Measurements from ENCODE around the gene TTLL11.

Gene TTLL11

GRCh38 chr9:122130837-122131236, 37.7 kb upstream of the TTLL11 start:
- Histone ChIP-seq H3K18ac (ENCODE audit: low read length) (no peak overlapping the region), H3K56ac (ENCODE audit: low read length) (no peak overlapping the region), H4K5ac (ENCODE audit: low read length) (no peak overlapping the region), H3K4me2 (ENCODE audit: low read length) (no peak overlapping the region), H2BK120ac (ENCODE audit: low read depth, low read length) (no peak overlapping the region), H2BK5ac (ENCODE audit: low read length) (no peak overlapping the region), H3K79me1 (ENCODE audit: low read length) (no peaks in the 10 kb centered on the region), H2AK5ac (ENCODE audit: low read length) (no peak overlapping the region), H3K27me3 (ENCODE audit: insufficient read depth, low read length, poor library complexity) (no peaks in the 10 kb centered on the region), H4K8ac (ENCODE audit: low read depth, low read length) (no peak overlapping the region), H3K27ac (ENCODE audit: low read depth, low read length) (no peak overlapping the region), H3K4ac (ENCODE audit: low read depth, low read length) (no peak overlapping the region), H3K9ac (ENCODE audit: low read length) (no peak overlapping the region), H3K36me3 (ENCODE audit: control insufficient read depth, insufficient read depth, low read length) (no peaks in the 10 kb centered on the region), H2BK15ac (replicated peaks; ENCODE audit: low read depth) (no peak overlapping the region), H3K4me1 (ENCODE audit: control insufficient read depth, low read depth, low read length) (peaks cover 8% of the 10 kb centered on the region), H3K4me3 (ENCODE audit: low read length) (no peak overlapping the region), H3K79me2 (ENCODE audit: control insufficient read depth, insufficient read depth, low read length) (no peaks in the 10 kb centered on the region), H3K23ac (ENCODE audit: low read length) (no peak overlapping the region)
- no CpG with 5 or more reads among the region's 4 CpGs for WGBS (ENCODE audit: extremely low coverage, insufficient coverage, low lambda C conversion rate)
- no peak for DNase-seq

DNA sequence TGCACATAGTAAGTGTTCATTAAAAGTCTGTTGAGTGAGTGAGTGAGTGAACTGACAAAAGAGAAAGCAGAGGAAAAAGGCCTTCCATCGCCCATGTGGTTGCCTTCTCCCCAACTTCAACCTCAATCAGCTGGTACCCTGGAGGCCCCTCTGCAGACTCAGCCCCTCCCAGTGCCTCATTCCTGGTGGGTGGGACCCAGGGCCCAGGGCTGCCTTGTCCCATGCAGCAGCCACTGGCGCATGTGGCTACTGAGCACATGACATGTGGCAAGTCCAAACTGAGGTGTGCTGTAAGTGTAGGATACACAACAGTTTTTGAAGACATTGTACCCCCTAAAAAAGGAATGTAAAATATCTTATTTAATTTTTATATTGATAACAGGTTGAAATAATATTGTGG, 36.9 kb upstream of the TTLL11 start:
- H3K27me3 ChIP-seq (ENCODE audit: insufficient read depth, low read length, poor library complexity) = no peaks in the 10 kb centered on the region
- no peak overlapping the region for H4K5ac ChIP-seq (ENCODE audit: low read length)

GRCh38 chr9:122128969-122129343, 35.8 kb upstream of the TTLL11 start:
- Histone ChIP-seq H3K4ac (ENCODE audit: low read depth, low read length) (no peak overlapping the region), H3K23ac (ENCODE audit: low read length) (no peak overlapping the region), H2BK15ac (replicated peaks; ENCODE audit: low read depth) (no peak overlapping the region), H3K4me3 (ENCODE audit: low read length) (no peak overlapping the region), H3K4me1 (ENCODE audit: control insufficient read depth, low read depth, low read length) (peaks cover 8% of the 10 kb centered on the region), H2BK5ac (ENCODE audit: low read length) (no peak overlapping the region), H3K27me3 (ENCODE audit: insufficient read depth, low read length, poor library complexity) (no peaks in the 10 kb centered on the region), H3K9ac (ENCODE audit: low read length) (no peak overlapping the region), H4K5ac (ENCODE audit: low read length) (no peak overlapping the region), H3K4me2 (ENCODE audit: low read length) (no peak overlapping the region), H4K8ac (ENCODE audit: low read depth, low read length) (no peak overlapping the region), H3K27ac (ENCODE audit: low read depth, low read length) (no peak overlapping the region), H3K79me1 (ENCODE audit: low read length) (no peaks in the 10 kb centered on the region), H3K79me2 (ENCODE audit: control insufficient read depth, insufficient read depth, low read length) (no peaks in the 10 kb centered on the region), H3K36me3 (ENCODE audit: control insufficient read depth, insufficient read depth, low read length) (no peaks in the 10 kb centered on the region), H3K56ac (ENCODE audit: low read length) (no peak overlapping the region), H3K18ac (ENCODE audit: low read length) (no peak overlapping the region), H2AK5ac (ENCODE audit: low read length) (no peak overlapping the region), H2BK120ac (ENCODE audit: low read depth, low read length) (no peak overlapping the region)
- DNase-seq = no peak
- no CpG with 5 or more reads among the region's 7 CpGs for WGBS (ENCODE audit: extremely low coverage, insufficient coverage, low lambda C conversion rate)

More for the DNA sequence above, 36.9 kb upstream of the TTLL11 start:
- no peak overlapping the region for H3K4me2 ChIP-seq (ENCODE audit: low read length)
- H2BK120ac ChIP-seq (ENCODE audit: low read depth, low read length) = no peak overlapping the region
- H3K9ac ChIP-seq (ENCODE audit: low read length) = no peak overlapping the region
- no peaks in the 10 kb centered on the region for H3K79me1 ChIP-seq (ENCODE audit: low read length)
- H3K23ac ChIP-seq (ENCODE audit: low read length) = no peak overlapping the region
- no peaks in the 10 kb centered on the region for H3K79me2 ChIP-seq (ENCODE audit: control insufficient read depth, insufficient read depth, low read length)
- H3K18ac ChIP-seq (ENCODE audit: low read length) = no peak overlapping the region
- H3K4me1 ChIP-seq (ENCODE audit: control insufficient read depth, low read depth, low read length) = peaks cover 8% of the 10 kb centered on the region
- no peak overlapping the region for H3K56ac ChIP-seq (ENCODE audit: low read length)
- H2BK15ac ChIP-seq (replicated peaks; ENCODE audit: low read depth) = no peak overlapping the region
- no peak overlapping the region for H2AK5ac ChIP-seq (ENCODE audit: low read length)
- H3K27ac ChIP-seq (ENCODE audit: low read depth, low read length) = no peak overlapping the region
- DNase-seq = no peak
- no peak overlapping the region for H4K8ac ChIP-seq (ENCODE audit: low read depth, low read length)
- no peak overlapping the region for H3K4ac ChIP-seq (ENCODE audit: low read depth, low read length)
- no peak overlapping the region for H2BK5ac ChIP-seq (ENCODE audit: low read length)
- no peak overlapping the region for H3K4me3 ChIP-seq (ENCODE audit: low read length)
- no CpG with 5 or more reads among the region's 2 CpGs for WGBS (ENCODE audit: extremely low coverage, insufficient coverage, low lambda C conversion rate)
- no peaks in the 10 kb centered on the region for H3K36me3 ChIP-seq (ENCODE audit: control insufficient read depth, insufficient read depth, low read length)

DNA sequence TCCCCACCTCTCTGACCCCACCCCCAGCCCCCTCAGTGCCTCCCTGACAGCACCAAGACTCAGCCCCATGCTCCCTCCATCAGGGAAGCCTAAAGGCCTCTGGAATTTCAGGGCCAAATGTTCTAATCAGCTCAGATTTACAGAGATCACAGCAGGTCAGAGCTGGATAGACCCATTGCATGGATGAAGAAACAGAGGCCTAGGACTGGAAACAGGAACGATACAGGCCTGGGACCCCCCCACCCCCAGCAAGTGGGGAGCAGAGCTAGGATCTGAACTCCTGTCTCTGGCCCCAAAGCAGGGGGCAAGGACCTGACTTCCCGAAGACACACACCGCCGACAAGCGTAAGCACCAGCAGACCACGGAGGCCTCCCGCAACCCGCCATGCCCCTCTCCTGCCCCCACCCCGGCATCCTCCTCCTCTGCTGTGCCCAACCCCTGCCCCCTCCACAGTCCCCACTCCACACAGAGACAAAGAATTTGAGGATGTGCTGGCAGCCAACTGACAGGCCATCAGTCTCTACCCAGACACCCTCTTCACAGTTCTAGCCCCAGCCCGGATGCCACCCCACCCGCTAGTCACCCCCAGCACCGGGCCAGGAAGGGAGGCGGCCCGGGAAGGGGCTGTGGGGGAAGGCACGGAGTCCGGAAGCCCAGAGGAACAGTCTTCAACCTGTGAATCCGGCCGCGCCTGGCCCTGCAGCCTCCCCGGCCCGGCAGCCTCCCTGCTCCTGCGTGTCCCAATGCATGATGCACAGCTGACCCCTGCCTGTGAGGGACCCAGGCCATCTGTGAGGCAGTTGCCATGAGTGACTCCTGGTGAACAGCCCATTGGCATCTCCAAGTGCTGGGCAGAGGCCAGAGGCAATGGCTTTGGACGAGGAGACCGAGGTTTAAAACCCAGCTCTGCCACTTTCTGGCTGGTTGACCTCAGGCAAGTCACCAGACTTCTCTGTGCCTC, 35.2 kb upstream of the TTLL11 start:
- H3K27me3 ChIP-seq (ENCODE audit: insufficient read depth, low read length, poor library complexity) = no peaks in the 10 kb centered on the region
- H3K79me1 ChIP-seq (ENCODE audit: low read length) = no peaks in the 10 kb centered on the region
- H2BK120ac ChIP-seq (ENCODE audit: low read depth, low read length) = no peak overlapping the region
- no peaks in the 10 kb centered on the region for H3K36me3 ChIP-seq (ENCODE audit: control insufficient read depth, insufficient read depth, low read length)
- H3K4me2 ChIP-seq (ENCODE audit: low read length) = no peak overlapping the region
- H3K23ac ChIP-seq (ENCODE audit: low read length) = no peak overlapping the region
- WGBS (ENCODE audit: extremely low coverage, insufficient coverage, low lambda C conversion rate) = no CpG with 5 or more reads among the region's 24 CpGs
- DNase-seq = no peak
- no peak overlapping the region for H3K4ac ChIP-seq (ENCODE audit: low read depth, low read length)
- no peak overlapping the region for H3K18ac ChIP-seq (ENCODE audit: low read length)
- H3K9ac ChIP-seq (ENCODE audit: low read length) = no peak overlapping the region
- H3K27ac ChIP-seq (ENCODE audit: low read depth, low read length) = no peak overlapping the region
- no peak overlapping the region for H4K8ac ChIP-seq (ENCODE audit: low read depth, low read length)
- H3K4me3 ChIP-seq (ENCODE audit: low read length) = no peak overlapping the region
- H3K56ac ChIP-seq (ENCODE audit: low read length) = no peak overlapping the region
- H2BK5ac ChIP-seq (ENCODE audit: low read length) = no peak overlapping the region
- no peak overlapping the region for H2BK15ac ChIP-seq (replicated peaks; ENCODE audit: low read depth)
- peaks cover 8% of the 10 kb centered on the region for H3K4me1 ChIP-seq (ENCODE audit: control insufficient read depth, low read depth, low read length)
- no peak overlapping the region for H2AK5ac ChIP-seq (ENCODE audit: low read length)
- no peak overlapping the region for H4K5ac ChIP-seq (ENCODE audit: low read length)
- no peaks in the 10 kb centered on the region for H3K79me2 ChIP-seq (ENCODE audit: control insufficient read depth, insufficient read depth, low read length)

GRCh38 chr9:122127396-122127798, 34.3 kb upstream of the TTLL11 start:
- Histone ChIP-seq H3K4me1 (ENCODE audit: control insufficient read depth, low read depth, low read length) (peaks cover 8% of the 10 kb centered on the region), H2BK120ac (ENCODE audit: low read depth, low read length) (no peak overlapping the region), H2BK5ac (ENCODE audit: low read length) (no peak overlapping the region), H3K4ac (ENCODE audit: low read depth, low read length) (no peak overlapping the region), H4K5ac (ENCODE audit: low read length) (no peak overlapping the region), H3K36me3 (ENCODE audit: control insufficient read depth, insufficient read depth, low read length) (no peaks in the 10 kb centered on the region), H2AK5ac (ENCODE audit: low read length) (no peak overlapping the region), H3K18ac (ENCODE audit: low read length) (no peak overlapping the region), H3K56ac (ENCODE audit: low read length) (no peak overlapping the region), H3K23ac (ENCODE audit: low read length) (no peak overlapping the region), H2BK15ac (replicated peaks; ENCODE audit: low read depth) (no peak overlapping the region), H3K4me3 (ENCODE audit: low read length) (no peak overlapping the region), H3K79me2 (ENCODE audit: control insufficient read depth, insufficient read depth, low read length) (no peaks in the 10 kb centered on the region), H3K27ac (ENCODE audit: low read depth, low read length) (no peak overlapping the region), H3K4me2 (ENCODE audit: low read length) (no peak overlapping the region), H4K8ac (ENCODE audit: low read depth, low read length) (no peak overlapping the region), H3K79me1 (ENCODE audit: low read length) (no peaks in the 10 kb centered on the region), H3K27me3 (ENCODE audit: insufficient read depth, low read length, poor library complexity) (no peaks in the 10 kb centered on the region), H3K9ac (ENCODE audit: low read length) (no peak overlapping the region)
- no CpG with 5 or more reads among the region's 10 CpGs for WGBS (ENCODE audit: extremely low coverage, insufficient coverage, low lambda C conversion rate)
- no peak for DNase-seq
